GM12878 (cell line): ENCODE results near the gene PAOX. TPM values are rescaled to one million over a fixed set of nuclear protein-coding genes. Genes with fewer than 3 reads are reported as not detected.

ENCODE experiments used
- ATAC-seq: fragments of 200-7000 bp; cut with Tn5 transposase; 3 replicates; pipeline ENCODE4 v1.9.1; 2020; ENCODE audit warnings: mild to moderate bottlenecking, moderate library complexity
- Bru-seq: library from RNA; stranded (reverse); fragments of 400-500 nt; gene quantifications from one replicate; lab custom pipeline; 2021; lab: Mats Ljungman, UMichigan
- BruChase-seq, 2 experiments: library from RNA; stranded (reverse); fragments of 400-500 nt; gene quantifications; one replicate each; lab custom pipeline; 2021; lab: Mats Ljungman, UMichigan
- BruUV-seq: library from RNA; stranded (reverse); fragments of 400-500 nt; replicated peaks from 2 replicates; lab custom pipeline; 2021; lab: Mats Ljungman, UMichigan
- CTCF ChIA-PET: fragments of 300-600 bp; sonication (Branson Sonifier 250); formaldehyde crosslinking; extraction: SDS; loops from one replicate; lab custom pipeline; 2021; ENCODE audit warnings: inconsistent platforms; lab: Yijun Ruan, JAX
- POLR2A ChIA-PET: fragments of 350-600 bp; formaldehyde crosslinking; extraction: SDS; loops from one replicate; lab custom pipeline; 2021; ENCODE audit warnings: inconsistent platforms; lab: Charles Lee
- RAD21 ChIA-PET: fragments of 300-600 bp; sonication (Branson Sonifier 250); formaldehyde crosslinking; loops from one replicate; lab custom pipeline; 2023; ENCODE audit warnings: antibody characterized with exemption; ENCODE audit not compliant: unreplicated experiment; lab: Charles Lee
- SMC1A ChIA-PET: fragments of 300-600 bp; sonication (Branson Sonifier 250); formaldehyde crosslinking; loops from one replicate; lab custom pipeline; 2023; ENCODE audit not compliant: unreplicated experiment, uncharacterized antibody; lab: Charles Lee
- DNase-seq: peaks from one replicate; pipeline ENCODE4 v3.0.0-alpha.2; 2011; ENCODE audit warnings: low read depth, low spot score
- FAIRE-seq: peaks from 3 replicates; lab custom pipeline; 2011; peaks lifted over from hg19 to GRCh38; lab: Jason Lieb, UNC
- H2AFZ ChIP-seq: 2 replicates; pipeline ENCODE4 v1.6.0; 2011; ENCODE audit warnings: low read depth, low read length, control low read depth; ENCODE audit not compliant: control insufficient read depth
- H3K27ac ChIP-seq: 2 replicates; pipeline ENCODE4 v1.5.1; 2011; ENCODE audit warnings: control low read depth; ENCODE audit not compliant: control insufficient read depth, insufficient read depth
- H3K27me3 ChIP-seq, 2 experiments: replicated peaks in 1 of 2; 2 replicates each; pipeline versions ENCODE4 v1.6.0 to v1.6.1; 2011; ENCODE audit warnings: low read length in 1 of 2; ENCODE audit not compliant: control insufficient read depth in 2 of 2, insufficient read depth in 2 of 2
- H3K36me3 ChIP-seq, 2 experiments: 2 replicates each; pipeline ENCODE4 v1.5.1; 2011; ENCODE audit warnings: low read length in 1 of 2; ENCODE audit not compliant: control insufficient read depth in 2 of 2, insufficient read depth in 2 of 2
- H3K4me1 ChIP-seq: 2 replicates; pipeline ENCODE4 v1.6.1; 2011; ENCODE audit warnings: mild to moderate bottlenecking, low read length, moderate library complexity, mixed read lengths; ENCODE audit not compliant: control insufficient read depth, insufficient read depth
- H3K4me2 ChIP-seq: 2 replicates; pipeline ENCODE4 v1.6.0; 2011; ENCODE audit warnings: control low read depth; ENCODE audit not compliant: control insufficient read depth, insufficient read depth
- H3K4me3 ChIP-seq: fragments of 200-600 bp; sonication (generic); 2 replicates; pipeline ENCODE4 v1.5.1; 2016
- H3K79me2 ChIP-seq: 2 replicates; pipeline ENCODE4 v1.6.0; 2011; ENCODE audit warnings: low read length; ENCODE audit not compliant: control insufficient read depth, insufficient read depth
- H3K9ac ChIP-seq: 2 replicates; pipeline ENCODE4 v1.8.0; 2011; ENCODE audit warnings: low read length, control low read depth, mixed read lengths; ENCODE audit not compliant: control insufficient read depth, insufficient read depth
- H3K9me3 ChIP-seq: replicated peaks from 3 replicates; pipeline ENCODE4 v1.5.1; 2011; ENCODE audit warnings: mild to moderate bottlenecking, low read length; ENCODE audit not compliant: control insufficient read depth, insufficient read depth
- H4K20me1 ChIP-seq: 2 replicates; pipeline ENCODE4 v1.6.0; 2011; ENCODE audit not compliant: control insufficient read depth, insufficient read depth
- ATF7 ChIP-seq: fragments of 450-650 bp; IDR thresholded peaks from 2 replicates; pipeline ENCODE4 v1.6.1; 2016; ENCODE audit warnings: low read depth, mild to moderate bottlenecking
- BRCA1 ChIP-seq: IDR thresholded peaks from 2 replicates; pipeline ENCODE4 v1.6.1; 2011; ENCODE audit warnings: low read depth, low read length, improper control_type of control experiment
- DPF2 ChIP-seq: fragments of 450-650 bp; IDR thresholded peaks from 2 replicates; pipeline ENCODE4 v1.6.1; 2017; ENCODE audit warnings: mild to moderate bottlenecking
- E2F8 ChIP-seq: fragments of 450-650 bp; IDR thresholded peaks from 2 replicates; pipeline ENCODE4 v1.6.1; 2018; ENCODE audit warnings: mild to moderate bottlenecking, low read depth, moderate library complexity; ENCODE audit not compliant: partially characterized antibody
- EP300 ChIP-seq, 2 experiments: fragments of 150-350 bp in 1 of 2; IDR thresholded peaks; 2 replicates each; pipeline ENCODE4 v1.6.1; 2011 to 2012; ENCODE audit warnings: low read depth in 2 of 2, low read length in 2 of 2, borderline replicate concordance in 1 of 2, improper control_type of control experiment in 1 of 2, inconsistent platforms in 1 of 2; ENCODE audit not compliant: control insufficient read depth in 1 of 2
- FOXK2 ChIP-seq: fragments of 450-650 bp; IDR thresholded peaks from 2 replicates; pipeline ENCODE4 v1.6.1; 2017; ENCODE audit warnings: mild to moderate bottlenecking, moderate library complexity
- NKRF ChIP-seq: fragments of 450-650 bp; conservative IDR thresholded peaks from 2 replicates; pipeline ENCODE4 v1.6.1; 2017; ENCODE audit warnings: mild to moderate bottlenecking, moderate library complexity
- SP1 ChIP-seq: IDR thresholded peaks from one replicate; pipeline ENCODE4 v1.6.1; 2011; ENCODE audit warnings: low read depth, low read length
- ZNF217 ChIP-seq: fragments of 450-650 bp; IDR thresholded peaks from 2 replicates; pipeline ENCODE4 v1.6.1; 2017; ENCODE audit warnings: antibody characterized with exemption, mild to moderate bottlenecking
- ZZZ3 ChIP-seq: IDR thresholded peaks from 2 replicates; pipeline ENCODE4 v1.6.1; 2011; ENCODE audit warnings: low read depth; ENCODE audit not compliant: control insufficient read depth, insufficient read length
- WGBS: methylation state at CpG from one replicate; pipeline ENCODE4 v1.1.6; 2016; ENCODE audit warnings: low lambda C conversion rate; ENCODE audit not compliant: insufficient replicate concordance, insufficient coverage; ENCODE audit errors: missing lambda C conversion rate; 5-methylcytosine and 5-hydroxymethylcytosine counted together
- in situ Hi-C: fragments of 300-500 bp; cut with MboI; formaldehyde crosslinking; loops from 9 replicates; pipeline ENCODE4 v1.14.3; 2018; ENCODE audit warnings: mixed read lengths
- intact Hi-C: fragments of 100-400 bp; cut with micrococcal nuclease; formaldehyde crosslinking; loops from one replicate; pipeline ENCODE4 v1.14.2; 2022; ENCODE audit not compliant: unreplicated experiment
- long read RNA-seq, 2 experiments: library from polyadenylated mRNA; unstranded; transcript quantifications; one replicate each; pipeline ENCODE4 v2.0.0, GENCODE V29; 2019 to 2020
- polyA minus RNA-seq, 3 experiments: library from RNA; depleted of rRNA, polyadenylated mRNA; stranded (reverse); fragments of >200 nt; gene quantifications; 2 replicates each; pipeline ENCODE4 v1.2.3, GENCODE V29; 2011
- polyA plus RNA-seq, 11 experiments: library from polyadenylated mRNA; depleted of rRNA in 4 of 11; unstranded in 6 of 11; stranded (reverse) in 5 of 11; fragments of >200 nt; fragmentation: Nextera tagmentation in 4 of 11; fragmentation: Illumina TruSeq in 1 of 11; extraction: Ambion mirVana in 4 of 11; extraction: Trizol in 1 of 11; gene quantifications; 1 replicate in 1 of 11; 2 replicates in 10 of 11; pipeline versions ENCODE4 v1.2.1 to v1.2.3, GENCODE V29; 2011 to 2016; ENCODE audit warnings: inconsistent platforms in 2 of 11, missing spikeins in 2 of 11, low read depth in 1 of 11
- total RNA-seq, 4 experiments: library from RNA; depleted of rRNA in 3 of 4; stranded (reverse); fragments of >200 nt in 3 of 4; fragmentation: Illumina TruSeq in 1 of 4; extraction: Trizol in 1 of 4; gene quantifications; 2 replicates each; pipeline versions ENCODE4 v1.2.1 to v1.2.3, GENCODE V29; 2013 to 2021
- TF ChIP-seq, protein P1 (sequence below): fragments of 450-650 bp; IDR thresholded peaks from 2 replicates; pipeline ENCODE4 v1.6.1; 2017; ENCODE audit warnings: low read depth, mild to moderate bottlenecking, moderate library complexity

The PAOX gene
- 12.1 and 14.7 TPM in 2 replicates for total RNA-seq (2013; cell fraction: nucleolus; rRNA removed)
- 11.7 and 13.8 TPM in 2 replicates for total RNA-seq (2014; rRNA removed)
- 5.5 and 7.2 TPM in 2 replicates for total RNA-seq (2014; rRNA removed; fragmentation: Illumina TruSeq; extraction: Trizol)
- total RNA-seq (2021): 14.4 and 16.1 TPM in 2 replicates
- 2.5 TPM for polyA plus RNA-seq (2011; ENCODE audit: low read depth)
- polyA plus RNA-seq (2011; rRNA removed): 4.3 and 4.7 TPM in 2 replicates
- polyA plus RNA-seq (2011; cell fraction: cytosol; rRNA removed): 6.5 and 7.6 TPM in 2 replicates
- 9.9 and 13.2 TPM in 2 replicates for polyA plus RNA-seq (2011; cell fraction: nucleus; rRNA removed)
- polyA plus RNA-seq (2012): 7.4 and 8.3 TPM in 2 replicates
- 2.2 and 4.1 TPM in 2 replicates for polyA plus RNA-seq (2014; fragmentation: Illumina TruSeq; extraction: Trizol)
- 1 to 10 TPM; 1.2 to 4.9 TPM for polyA plus RNA-seq (2014; fragmentation: Nextera tagmentation; extraction: Ambion mirVana)
- 15.1 and 16.1 TPM in 2 replicates for polyA plus RNA-seq (2014; rRNA removed)
- polyA plus RNA-seq (2016; fragmentation: Nextera tagmentation; extraction: Ambion mirVana): 10 to 100 TPM; 20.5 to 22.2 TPM
- 3.2 and 9.8 TPM in 2 replicates for polyA minus RNA-seq (2011; rRNA and poly(A)+ RNA removed)
- 2.8 and 3.9 TPM in 2 replicates for polyA minus RNA-seq (2011; cell fraction: cytosol; rRNA and poly(A)+ RNA removed)
- 5.4 and 5.7 TPM in 2 replicates for polyA minus RNA-seq (2011; cell fraction: nucleus; rRNA and poly(A)+ RNA removed)
- percentile 62 among the genes with signal in this experiment for Bru-seq, nascent RNA
- percentile 59 among the genes with signal in this experiment for BruChase-seq, experiment 1, labeled RNA remaining after a 6-hour chase
- percentile 56 among the genes with signal in this experiment for BruChase-seq, experiment 2, labeled RNA remaining after a 2-hour chase
- long read RNA-seq, experiment 1, partial matches to known transcripts: 2 of 5 reads
- long read RNA-seq, experiment 1, other reads (novel, unspliced or antisense): 1 of 5 reads
- long read RNA-seq, experiment 2, partial matches to known transcripts: 4 of 4 reads
- long read RNA-seq, experiment 2, other reads (novel, unspliced or antisense): 0 of 4 reads

- ATAC-seq: peak; percentile 79
- H3K9me3 ChIP-seq: no peaks in the 10 kb centered on the region
- CTCF ChIA-PET: interaction anchor here (0.5 to 1.5 kb wide), 2 partner anchors 10 to 63 kb away, joined by 3 to 4 read pairs; no protein-coding TSS in a partner anchor
- H3K27me3 ChIP-seq: no peaks in the 10 kb centered on the region
- intact Hi-C loops (no loop called here), in situ Hi-C loops (no loop called here)
- no TSS peak for BruUV-seq
- SMC1A ChIA-PET: interaction anchor here (1.3 to 1.5 kb wide), 2 partner anchors 9 to 18 kb away, joined by 3 to 5 read pairs; no protein-coding TSS in a partner anchor
- no peak for DNase-seq
- RAD21 ChIA-PET: interaction anchor here (0.5 to 3.8 kb wide), 4 partner anchors 8 to 807 kb away, joined by 3 to 13 read pairs (median 6); no protein-coding TSS in a partner anchor
- peak within 1 kb of the TSS; percentile 70 for H3K9ac ChIP-seq
- peak within 1 kb of the TSS; percentile 85 for H3K4me3 ChIP-seq
- H3K79me2 ChIP-seq: peaks cover 3% of the 10 kb centered on the region; the same call in 1 of the 2 replicates
- peak within 1 kb of the TSS; percentile 90 for H2AFZ ChIP-seq
- peak within 1 kb of the TSS; percentile 48; the same call in 1 of the 2 replicates for H3K27ac ChIP-seq
- FAIRE-seq: no peak
- POLR2A ChIA-PET: interaction anchor here (0.6 to 3.1 kb wide), 3 partner anchors 10 to 22 kb away, joined by 5 to 31 read pairs (median 5); partner anchors contain the start of gene FUOM
- H3K4me2 ChIP-seq: peak within 1 kb of the TSS; percentile 98
- H3K4me1 ChIP-seq: peaks cover 9% of the 10 kb centered on the region
- WGBS: under 1% methylated on average over 38 of the region's 78 CpGs
- H4K20me1 ChIP-seq: no peaks in the 10 kb centered on the region
- H3K36me3 ChIP-seq: no peaks in the 10 kb centered on the region
- TF ChIP-seq E2F8 (no peak), FOXK2 (no peak), EP300 (IDR thresholded peaks at IDR 0.05; ENCODE audit: borderline replicate concordance in 1 of 2, control insufficient read depth in 1 of 2, low read depth in 2 of 2, low read length in 2 of 2) (no peak), SP1 (no peak), ZZZ3 (no peak), BRCA1 (no peak), ATF7 (no peak), DPF2 (peak; percentile 77), NKRF (peak; percentile 89), ZNF217 (0 out of 2 replicates have a peak, but pooled peaks have one; percentile 32)
- TF ChIP-seq, protein P1, sequence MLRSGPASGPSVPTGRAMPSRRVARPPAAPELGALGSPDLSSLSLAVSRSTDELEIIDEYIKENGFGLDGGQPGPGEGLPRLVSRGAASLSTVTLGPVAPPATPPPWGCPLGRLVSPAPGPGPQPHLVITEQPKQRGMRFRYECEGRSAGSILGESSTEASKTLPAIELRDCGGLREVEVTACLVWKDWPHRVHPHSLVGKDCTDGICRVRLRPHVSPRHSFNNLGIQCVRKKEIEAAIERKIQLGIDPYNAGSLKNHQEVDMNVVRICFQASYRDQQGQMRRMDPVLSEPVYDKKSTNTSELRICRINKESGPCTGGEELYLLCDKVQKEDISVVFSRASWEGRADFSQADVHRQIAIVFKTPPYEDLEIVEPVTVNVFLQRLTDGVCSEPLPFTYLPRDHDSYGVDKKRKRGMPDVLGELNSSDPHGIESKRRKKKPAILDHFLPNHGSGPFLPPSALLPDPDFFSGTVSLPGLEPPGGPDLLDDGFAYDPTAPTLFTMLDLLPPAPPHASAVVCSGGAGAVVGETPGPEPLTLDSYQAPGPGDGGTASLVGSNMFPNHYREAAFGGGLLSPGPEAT: no peak
Measured at GRCh38 chr10:133379152-133379800, at the start of gene PAOX. PAOX (plus strand) TSS chr10:133379262; CDS start chr10:133379317, 55 bp downstream.
